HCT116 (cell line): ENCODE results near the gene MDFI.

Source experiments
- EZH2phosphoT487 ChIP-seq: fragments of 200-600 bp; IDR thresholded peaks from 2 replicates; pipeline ENCODE4 v1.6.1; 2018; ENCODE audit warnings: antibody characterized with exemption, borderline replicate concordance
- JUND ChIP-seq: IDR thresholded peaks from 2 replicates; pipeline ENCODE4 v1.6.1; 2012
- POLR2A ChIP-seq: IDR thresholded peaks from 2 replicates; pipeline ENCODE4 v1.7.0; 2011; ENCODE audit warnings: borderline replicate concordance; ENCODE audit not compliant: insufficient read depth, insufficient read length; ENCODE audit errors: extremely low read depth
- POLR2AphosphoS5 ChIP-seq: IDR thresholded peaks from 2 replicates; pipeline ENCODE4 v1.6.1; 2011; ENCODE audit warnings: mild to moderate bottlenecking, low read depth, low read length, moderate library complexity
- TF ChIP-seq, protein P1 (sequence below), 3 experiments: fragments of 200-600 bp in 1 of 3; sonication (generic) in 1 of 3; IDR thresholded peaks in 2 of 3; conservative IDR thresholded peaks in 1 of 3; 2 replicates each; pipeline ENCODE4 v1.5.1; 2012 to 2017; ENCODE audit warnings: low read depth in 2 of 3, low read length in 2 of 3, antibody characterized with exemption in 1 of 3, borderline replicate concordance in 1 of 3, control low read depth in 1 of 3, mild to moderate bottlenecking in 1 of 3, mixed read lengths in 1 of 3, mixed run types in 1 of 3, moderate library complexity in 1 of 3; ENCODE audit not compliant: insufficient read depth in 1 of 3

DNA sequence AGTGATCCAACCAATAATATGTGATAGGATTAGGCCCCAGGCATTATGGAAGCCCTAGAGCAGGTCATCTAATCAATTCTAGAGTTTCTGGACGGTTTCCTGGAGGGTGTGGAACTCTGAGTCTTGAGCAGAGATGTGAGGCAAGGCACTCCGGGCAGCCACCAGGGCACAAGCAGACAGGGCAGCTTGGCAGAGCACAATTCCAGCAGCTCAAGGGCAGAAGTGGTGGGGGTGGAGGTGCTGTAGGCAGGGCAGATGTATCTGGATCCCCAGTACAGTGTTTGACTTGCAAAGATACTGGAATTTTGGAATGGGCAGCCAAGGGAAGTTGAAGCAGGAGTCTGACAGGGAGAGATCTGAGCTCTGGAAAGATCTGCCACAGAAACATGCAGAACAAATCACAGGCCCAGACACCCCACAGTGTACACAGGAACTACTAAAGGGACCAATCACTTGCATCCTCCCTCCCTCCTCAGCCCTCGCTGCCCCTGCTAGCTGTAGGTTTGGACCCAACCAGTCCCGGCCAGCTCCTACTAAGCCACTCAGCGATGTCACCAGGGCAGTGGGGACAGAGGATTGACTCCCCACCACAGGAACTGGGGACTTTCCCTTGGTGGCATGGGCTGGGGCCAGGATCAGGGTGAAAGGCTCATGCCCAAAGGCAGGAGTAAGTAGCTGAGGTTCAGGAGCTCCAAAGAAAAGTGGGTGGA is 50.1 kb downstream of the MDFI start:
- TF ChIP-seq, protein P1, sequence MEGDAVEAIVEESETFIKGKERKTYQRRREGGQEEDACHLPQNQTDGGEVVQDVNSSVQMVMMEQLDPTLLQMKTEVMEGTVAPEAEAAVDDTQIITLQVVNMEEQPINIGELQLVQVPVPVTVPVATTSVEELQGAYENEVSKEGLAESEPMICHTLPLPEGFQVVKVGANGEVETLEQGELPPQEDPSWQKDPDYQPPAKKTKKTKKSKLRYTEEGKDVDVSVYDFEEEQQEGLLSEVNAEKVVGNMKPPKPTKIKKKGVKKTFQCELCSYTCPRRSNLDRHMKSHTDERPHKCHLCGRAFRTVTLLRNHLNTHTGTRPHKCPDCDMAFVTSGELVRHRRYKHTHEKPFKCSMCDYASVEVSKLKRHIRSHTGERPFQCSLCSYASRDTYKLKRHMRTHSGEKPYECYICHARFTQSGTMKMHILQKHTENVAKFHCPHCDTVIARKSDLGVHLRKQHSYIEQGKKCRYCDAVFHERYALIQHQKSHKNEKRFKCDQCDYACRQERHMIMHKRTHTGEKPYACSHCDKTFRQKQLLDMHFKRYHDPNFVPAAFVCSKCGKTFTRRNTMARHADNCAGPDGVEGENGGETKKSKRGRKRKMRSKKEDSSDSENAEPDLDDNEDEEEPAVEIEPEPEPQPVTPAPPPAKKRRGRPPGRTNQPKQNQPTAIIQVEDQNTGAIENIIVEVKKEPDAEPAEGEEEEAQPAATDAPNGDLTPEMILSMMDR (IDR thresholded peaks at IDR 0.05 in 2 of 3, conservative IDR thresholded peaks at IDR 0.05 in 1 of 3; ENCODE audit: borderline replicate concordance in 1 of 3, insufficient read depth in 1 of 3, low read depth in 2 of 3, low read length in 2 of 3): no peak
- no peak for TF ChIP-seq POLR2A
- TF ChIP-seq POLR2AphosphoS5: no peak
- no peak for TF ChIP-seq JUND
- no peak for TF ChIP-seq EZH2phosphoT487
